K562 (cell line): ENCODE measurements around the gene GPR179. TPM values are rescaled to one million over a fixed set of nuclear protein-coding genes. Genes with fewer than 3 reads are reported as not detected.

Experiments used
- ATAC-seq: fragments of 200-7000 bp; cut with Tn5 transposase; 3 replicates; pipeline ENCODE4 v1.9.1; 2020; ENCODE audit warnings: moderate library complexity
- BruUV-seq: library from RNA; stranded (reverse); fragments of 400-500 nt; replicated peaks from 2 replicates; lab custom pipeline; 2021; lab: Mats Ljungman, UMichigan
- CTCF ChIA-PET: fragments of 300-600 bp; formaldehyde crosslinking; extraction: SDS; loops from one replicate; lab custom pipeline; 2021; ENCODE audit warnings: low intra/inter-chr PET ratio; lab: Yijun Ruan, JAX
- POLR2A ChIA-PET: fragments of 300-600, 350-650 bp; sonication (Branson Sonifier 250); formaldehyde crosslinking; extraction: SDS; loops from one replicate; lab custom pipeline; 2021; ENCODE audit warnings: antibody characterized with exemption, inconsistent platforms; lab: Yijun Ruan, JAX
- DNase-seq, 4 experiments: peaks; one replicate each; pipeline versions ENCODE4 v3.0.0 to v3.0.0-alpha.2; 2011 to 2018; ENCODE audit warnings: low spot score in 3 of 4, mixed read lengths in 3 of 4; ENCODE audit errors: extremely low read depth in 1 of 4
- FAIRE-seq: peaks from 2 replicates; lab custom pipeline; 2011; peaks lifted over from hg19 to GRCh38; lab: Jason Lieb, UNC
- H2AFZ ChIP-seq: 2 replicates; pipeline ENCODE4 v1.6.0; 2011; ENCODE audit warnings: low read depth, low read length, control low read depth, inconsistent platforms
- H3K27ac ChIP-seq: fragments of 200-600 bp; 3 replicates; pipeline ENCODE4 v1.8.0; 2011; ENCODE audit warnings: low read depth, mild to moderate bottlenecking, control low read depth, inconsistent platforms, low read length, moderate library complexity, mixed read lengths; ENCODE audit errors: extremely low read depth
- H3K27me3 ChIP-seq, 2 experiments: fragments of 300-600 bp in 1 of 2; 2 replicates in 1 of 2; 3 replicates in 1 of 2; pipeline versions ENCODE4 v1.6.0 to v1.8.0; 2011; ENCODE audit warnings: inconsistent platforms in 2 of 2, low read length in 2 of 2, mild to moderate bottlenecking in 1 of 2, mixed read lengths in 1 of 2, moderate library complexity in 1 of 2; ENCODE audit not compliant: control insufficient read depth in 2 of 2, insufficient read depth in 2 of 2
- H3K36me3 ChIP-seq: fragments of 300-600 bp; 3 replicates; pipeline ENCODE4 v1.8.0; 2011; ENCODE audit warnings: mild to moderate bottlenecking, low read length, inconsistent platforms; ENCODE audit not compliant: control insufficient read depth, insufficient read depth
- H3K4me1 ChIP-seq, 2 experiments: fragments of 200-600 bp in 1 of 2; replicated peaks in 1 of 2; 2 replicates in 1 of 2; 3 replicates in 1 of 2; pipeline versions ENCODE4 v1.5.1 to v1.8.0; 2011; ENCODE audit warnings: inconsistent platforms in 2 of 2, low read length in 2 of 2, mild to moderate bottlenecking in 1 of 2, mixed read lengths in 1 of 2, moderate library complexity in 1 of 2; ENCODE audit not compliant: control insufficient read depth in 2 of 2, insufficient read depth in 2 of 2
- H3K4me2 ChIP-seq: 2 replicates; pipeline ENCODE4 v1.6.1; 2011; ENCODE audit warnings: low read length, control low read depth, inconsistent platforms, mixed read lengths; ENCODE audit not compliant: insufficient read depth
- H3K4me3 ChIP-seq: fragments of 200-600 bp; sonication (generic), shearing (Covaris generic); 2 replicates; pipeline ENCODE4 v1.5.1; 2016; ENCODE audit warnings: control low read depth, inconsistent platforms
- H3K79me2 ChIP-seq: fragments of 200-600 bp; 3 replicates; pipeline ENCODE4 v1.8.0; 2011; ENCODE audit warnings: low read length, inconsistent platforms; ENCODE audit not compliant: control insufficient read depth, insufficient read depth
- H3K9ac ChIP-seq, 2 experiments: 2 replicates each; pipeline versions ENCODE4 v1.6.0 to v1.6.1; 2011; ENCODE audit warnings: low read depth in 2 of 2, low read length in 2 of 2, control low read depth in 1 of 2, inconsistent platforms in 1 of 2, mild to moderate bottlenecking in 1 of 2, mixed read lengths in 1 of 2; ENCODE audit not compliant: insufficient read depth in 1 of 2
- H3K9me1 ChIP-seq: one replicate; pipeline ENCODE4 v1.6.0; 2011; ENCODE audit warnings: inconsistent platforms, mild to moderate bottlenecking, low read length, moderate library complexity; ENCODE audit not compliant: control insufficient read depth, insufficient read depth
- H3K9me3 ChIP-seq: replicated peaks from 2 replicates; pipeline ENCODE4 v1.5.1; 2011; ENCODE audit warnings: low read depth, low read length, inconsistent platforms; ENCODE audit not compliant: control insufficient read depth, insufficient read depth
- H4K20me1 ChIP-seq: replicated peaks from 2 replicates; pipeline ENCODE4 v1.6.1; 2011; ENCODE audit warnings: low read length, inconsistent platforms, mixed read lengths; ENCODE audit not compliant: control insufficient read depth, insufficient read depth
- DMBX1 ChIP-seq: fragments of 250-450 bp; sonication (Bioruptor Pico); IDR thresholded peaks from 2 replicates; pipeline ENCODE4 v1.8.0; 2022; ENCODE audit warnings: inconsistent platforms, mild to moderate bottlenecking, moderate library complexity, borderline replicate concordance
- HIVEP1 ChIP-seq: fragments of 250-450 bp; sonication (Bioruptor Pico); IDR thresholded peaks from 2 replicates; pipeline ENCODE4 v1.4.0; 2020; ENCODE audit warnings: mild to moderate bottlenecking
- HNRNPH1 ChIP-seq: fragments of 200-400 bp; formaldehyde crosslinking; optimal IDR thresholded peaks from 2 replicates; pipeline ENCODE3; 2017; ENCODE audit warnings: low read depth, mild to moderate bottlenecking, low read length, moderate library complexity
- RB1 ChIP-seq: fragments of 450-650 bp; IDR thresholded peaks from 2 replicates; pipeline ENCODE4 v1.6.1; 2017; ENCODE audit warnings: low read depth, mild to moderate bottlenecking
- SMC3 ChIP-seq: conservative IDR thresholded peaks from 2 replicates; pipeline ENCODE4 v1.6.1; 2011; ENCODE audit warnings: low read depth, low read length, improper control_type of control experiment; ENCODE audit not compliant: insufficient read depth
- ZNF583 ChIP-seq: fragments of 250-450 bp; sonication (Bioruptor Pico); IDR thresholded peaks from 2 replicates; pipeline ENCODE4 v1.4.0; 2020
- WGBS: fragments of 100-300 bp; shearing (Covaris generic); methylation state at CpG from one replicate; pipeline ENCODE4 v1.1.6; 2016; ENCODE audit warnings: low coverage, mixed read lengths; ENCODE audit not compliant: insufficient coverage; ENCODE audit errors: missing lambda C conversion rate; 5-methylcytosine and 5-hydroxymethylcytosine counted together
- in situ Hi-C: fragments of 300-500 bp; cut with MboI; formaldehyde crosslinking; loops from 4 replicates; pipeline ENCODE4 v1.15.0; 2018; ENCODE audit warnings: inconsistent platforms, mixed read lengths
- intact Hi-C: fragments of 100-400 bp; cut with micrococcal nuclease; formaldehyde crosslinking; loops from 2 replicates; pipeline ENCODE4 v1.14.2; 2022
- polyA plus RNA-seq, 8 experiments: library from polyadenylated mRNA; depleted of rRNA in 4 of 8; stranded (reverse) in 5 of 8; unstranded in 3 of 8; fragments of >200 nt; fragmentation: Nextera tagmentation in 2 of 8; fragmentation: Illumina TruSeq in 1 of 8; extraction: Ambion mirVana in 2 of 8; extraction: Trizol in 1 of 8; gene quantifications; 2 replicates each; pipeline versions ENCODE4 v1.2.1 to v1.2.3, GENCODE V29; 2011 to 2014; ENCODE audit warnings: inconsistent platforms in 1 of 8, missing spikeins in 1 of 8
- total RNA-seq, 7 experiments: library from RNA; depleted of rRNA in 6 of 7; stranded (reverse); fragments of >200 nt in 6 of 7; fragmentation: Illumina TruSeq in 2 of 7; extraction: Trizol in 2 of 7; gene quantifications; 2 replicates each; pipeline versions ENCODE4 v1.2.1 to v1.2.3, GENCODE V29; 2011 to 2021; ENCODE audit warnings: low replicate concordance in 1 of 7
- TF ChIP-seq, protein P1 (sequence below): sonication (generic); formaldehyde crosslinking; IDR thresholded peaks from 2 replicates; pipeline ENCODE4 v1.8.0; 2022; ENCODE audit warnings: mild to moderate bottlenecking, missing genetic modification reagents
- TF ChIP-seq, protein P2 (sequence below): fragments of 450-650 bp; IDR thresholded peaks from one replicate; pipeline ENCODE4 v1.6.1; 2018; ENCODE audit warnings: mild to moderate bottlenecking, moderate library complexity; ENCODE audit not compliant: partially characterized antibody
- TF ChIP-seq, protein P3 (sequence below): IDR thresholded peaks from 2 replicates; pipeline ENCODE4 v1.6.1; 2012; ENCODE audit warnings: low read depth, low read length, improper control_type of control experiment, borderline replicate concordance

Gene GPR179
- total and polyA plus RNA-seq, 9 of the 15 experiments (the other 6 are each of a cell fraction or from before 2014, with no cell fraction given) = not detected

DNA sequence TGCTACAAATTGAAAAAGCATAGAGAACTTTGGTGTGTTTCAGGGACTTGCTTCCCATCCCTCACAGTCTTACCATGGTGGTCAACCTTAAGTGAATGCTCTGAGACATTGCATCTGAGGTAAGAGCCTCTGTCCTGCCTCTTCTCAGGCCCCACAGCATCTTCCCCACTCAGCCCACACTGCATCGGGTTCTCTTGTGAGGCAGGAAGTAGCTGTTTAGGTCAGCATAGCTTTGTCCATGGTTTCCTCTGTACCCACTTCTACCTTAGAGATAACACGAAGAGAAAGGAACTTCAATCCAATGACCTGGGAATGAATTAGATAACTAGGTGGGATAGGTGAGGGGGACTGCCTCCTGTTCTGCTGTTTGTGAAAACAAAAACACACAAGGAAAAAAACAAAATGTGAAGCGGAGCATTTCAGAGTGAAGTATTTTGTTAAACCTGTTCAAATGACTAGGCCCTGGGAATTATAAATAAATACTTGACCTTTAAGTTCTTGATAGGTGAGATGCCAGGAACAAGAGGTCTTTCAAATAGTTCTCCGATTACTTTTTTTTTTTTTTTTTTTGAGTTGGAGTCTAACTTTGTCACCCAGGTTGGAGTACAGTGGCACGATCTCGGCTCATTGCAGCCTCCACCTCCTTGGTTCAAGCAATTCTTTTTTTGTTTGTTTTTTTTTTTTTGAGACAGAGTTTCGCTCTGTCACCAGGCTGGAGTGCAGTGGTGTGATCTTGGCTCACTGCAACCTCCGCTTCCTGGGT, 25.5 kb upstream of the GPR179 start:
- H3K79me2 ChIP-seq = no peaks in the 10 kb centered on the region
- no peak overlapping the region for H2AFZ ChIP-seq
- no peak overlapping the region for H3K27ac ChIP-seq
- no peak overlapping the region for H3K4me2 ChIP-seq
- 78% methylated on average over 7 of the region's 8 CpGs for WGBS
- intact Hi-C loops = no loop called here
- POLR2A ChIA-PET = interaction anchor here (2.0 kb wide), 1 partner anchor 10 kb away, joined by 5 read pairs; no protein-coding TSS in a partner anchor
- DNase-seq (no peak), FAIRE-seq (no peak), ATAC-seq (no peak)
- in situ Hi-C loops = no loop called here
- TF ChIP-seq, protein P1, sequence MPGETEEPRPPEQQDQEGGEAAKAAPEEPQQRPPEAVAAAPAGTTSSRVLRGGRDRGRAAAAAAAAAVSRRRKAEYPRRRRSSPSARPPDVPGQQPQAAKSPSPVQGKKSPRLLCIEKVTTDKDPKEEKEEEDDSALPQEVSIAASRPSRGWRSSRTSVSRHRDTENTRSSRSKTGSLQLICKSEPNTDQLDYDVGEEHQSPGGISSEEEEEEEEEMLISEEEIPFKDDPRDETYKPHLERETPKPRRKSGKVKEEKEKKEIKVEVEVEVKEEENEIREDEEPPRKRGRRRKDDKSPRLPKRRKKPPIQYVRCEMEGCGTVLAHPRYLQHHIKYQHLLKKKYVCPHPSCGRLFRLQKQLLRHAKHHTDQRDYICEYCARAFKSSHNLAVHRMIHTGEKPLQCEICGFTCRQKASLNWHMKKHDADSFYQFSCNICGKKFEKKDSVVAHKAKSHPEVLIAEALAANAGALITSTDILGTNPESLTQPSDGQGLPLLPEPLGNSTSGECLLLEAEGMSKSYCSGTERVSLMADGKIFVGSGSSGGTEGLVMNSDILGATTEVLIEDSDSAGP (CRISPR knock-in tag) = no peak
- TF ChIP-seq ZNF583 (CRISPR knock-in tag) (no peak), RB1 (no peak), HIVEP1 (CRISPR knock-in tag) (no peak), DMBX1 (CRISPR knock-in tag) (no peak), HNRNPH1 (no peak), SMC3 (no peak)
- TF ChIP-seq, protein P2, sequence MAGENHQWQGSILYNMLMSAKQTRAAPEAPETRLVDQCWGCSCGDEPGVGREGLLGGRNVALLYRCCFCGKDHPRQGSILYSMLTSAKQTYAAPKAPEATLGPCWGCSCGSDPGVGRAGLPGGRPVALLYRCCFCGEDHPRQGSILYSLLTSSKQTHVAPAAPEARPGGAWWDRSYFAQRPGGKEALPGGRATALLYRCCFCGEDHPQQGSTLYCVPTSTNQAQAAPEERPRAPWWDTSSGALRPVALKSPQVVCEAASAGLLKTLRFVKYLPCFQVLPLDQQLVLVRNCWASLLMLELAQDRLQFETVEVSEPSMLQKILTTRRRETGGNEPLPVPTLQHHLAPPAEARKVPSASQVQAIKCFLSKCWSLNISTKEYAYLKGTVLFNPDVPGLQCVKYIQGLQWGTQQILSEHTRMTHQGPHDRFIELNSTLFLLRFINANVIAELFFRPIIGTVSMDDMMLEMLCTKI = no peak
- TF ChIP-seq, protein P3, sequence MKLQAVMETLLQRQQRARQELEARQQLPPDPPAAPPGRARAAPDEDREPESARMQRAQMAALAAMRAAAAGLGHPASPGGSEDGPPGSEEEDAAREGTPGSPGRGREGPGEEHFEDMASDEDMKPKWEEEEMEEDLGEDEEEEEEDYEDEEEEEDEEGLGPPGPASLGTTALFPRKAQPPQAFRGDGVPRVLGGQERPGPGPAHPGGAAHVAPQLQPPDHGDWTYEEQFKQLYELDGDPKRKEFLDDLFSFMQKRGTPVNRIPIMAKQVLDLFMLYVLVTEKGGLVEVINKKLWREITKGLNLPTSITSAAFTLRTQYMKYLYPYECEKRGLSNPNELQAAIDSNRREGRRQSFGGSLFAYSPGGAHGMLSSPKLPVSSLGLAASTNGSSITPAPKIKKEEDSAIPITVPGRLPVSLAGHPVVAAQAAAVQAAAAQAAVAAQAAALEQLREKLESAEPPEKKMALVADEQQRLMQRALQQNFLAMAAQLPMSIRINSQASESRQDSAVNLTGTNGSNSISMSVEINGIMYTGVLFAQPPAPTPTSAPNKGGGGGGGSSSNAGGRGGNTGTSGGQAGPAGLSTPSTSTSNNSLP = no peak
- no peaks in the 10 kb centered on the region for H3K9me3 ChIP-seq
- no peaks in the 10 kb centered on the region for H3K27me3 ChIP-seq
- no peaks in the 10 kb centered on the region; the same call in 1 of the 2 replicates for H4K20me1 ChIP-seq
- peaks cover 44% of the 10 kb centered on the region; the same call in 1 of the 3 replicates for H3K36me3 ChIP-seq
- no peak overlapping the region for H3K9ac ChIP-seq
- H3K4me1 ChIP-seq = no peaks in the 10 kb centered on the region
- no peak overlapping the region for H3K4me3 ChIP-seq
- CTCF ChIA-PET = no interaction called here
- no peaks in the 10 kb centered on the region for H3K9me1 ChIP-seq
- no TSS peak for BruUV-seq
